AG04450 (cell line): ENCODE results near the gene VPS37B. TPM values are rescaled to one million over a fixed set of nuclear protein-coding genes. Genes with fewer than 3 reads are reported as not detected.

Experiments used
- polyA plus RNA-seq: library from polyadenylated mRNA; depleted of rRNA; stranded (reverse); fragments of >200 nt; gene quantifications from 2 replicates; pipeline ENCODE4 v1.2.3, GENCODE V29; 2011; rRNA removed

VPS37B gene
- polyA plus RNA-seq, 1 experiment, result 24.5 TPM

Other genes with a start within 250 kb of the VPS37B start
- gene HCAR2, start 192.8 kb downstream of the VPS37B start, polyA plus RNA-seq, result not detected in 2 replicates
- not detected in 2 replicates for gene HCAR3, start 179.3 kb downstream of the VPS37B start, polyA plus RNA-seq
- gene HCAR1, start 165.3 kb downstream of the VPS37B start, polyA plus RNA-seq, result 0.02 and 0.05 TPM in 2 replicates
- gene DENR, start 143.3 kb downstream of the VPS37B start, polyA plus RNA-seq, result 34.8 and 47.8 TPM in 2 replicates
- 0.06 and 0.10 TPM in 2 replicates for gene CCDC62, start 121.6 kb downstream of the VPS37B start, polyA plus RNA-seq
- gene HIP1R, start 60.7 kb downstream of the VPS37B start, polyA plus RNA-seq, result 7.2 and 10.7 TPM in 2 replicates
- 3.4 and 5.0 TPM in 2 replicates for gene ABCB9, start 70.3 kb upstream of the VPS37B start, polyA plus RNA-seq
- gene OGFOD2, start 79.1 kb upstream of the VPS37B start, polyA plus RNA-seq, result 6.1 and 8.9 TPM in 2 replicates
- 185 and 209 TPM in 2 replicates for gene ARL6IP4, start 84.6 kb upstream of the VPS37B start, polyA plus RNA-seq